GM23338 (cell line): ENCODE data around the gene SEC24A. TPM values are rescaled to one million over a fixed set of nuclear protein-coding genes. Genes with fewer than 3 reads are reported as not detected.

Experiments used
- ATAC-seq: fragments of 200-7000 bp; cut with Tn5 transposase; 3 replicates; pipeline ENCODE4 v1.9.1; 2020
- DNase-seq: peaks from one replicate; pipeline ENCODE4 v3.0.0-alpha.2; 2015; ENCODE audit warnings: low spot score
- H2AFZ ChIP-seq: fragments of 200-600 bp; sonication (generic); 2 replicates; pipeline ENCODE4 v1.8.0; 2016; ENCODE audit warnings: antibody characterized with exemption, mild to moderate bottlenecking, moderate library complexity
- H3F3A ChIP-seq: fragments of 200-600 bp; sonication (generic); replicated peaks from 2 replicates; pipeline ENCODE4 v1.8.0; 2017; ENCODE audit warnings: antibody characterized with exemption, mixed run types, low read depth
- H3K27ac ChIP-seq: fragments of 200-600 bp; sonication (generic); 2 replicates; pipeline ENCODE4 v1.6.1; 2016; ENCODE audit warnings: low read depth
- H3K27me3 ChIP-seq: fragments of 200-600 bp; sonication (generic); 2 replicates; pipeline ENCODE4 v1.8.0; 2016; ENCODE audit warnings: mild to moderate bottlenecking, mixed run types, moderate library complexity; ENCODE audit not compliant: insufficient read depth
- H3K36me3 ChIP-seq: fragments of 200-600 bp; sonication (generic); 2 replicates; pipeline ENCODE4 v1.8.0; 2016; ENCODE audit warnings: mild to moderate bottlenecking; ENCODE audit not compliant: insufficient read depth
- H3K4me1 ChIP-seq: fragments of 200-600 bp; sonication (generic); 2 replicates; pipeline ENCODE4 v1.8.0; 2016; ENCODE audit warnings: mild to moderate bottlenecking, moderate library complexity; ENCODE audit not compliant: insufficient read depth
- H3K4me2 ChIP-seq: fragments of 200-600 bp; sonication (generic); 2 replicates; pipeline ENCODE4 v1.7.1; 2017; ENCODE audit warnings: mixed run types
- H3K4me3 ChIP-seq: fragments of 200-600 bp; sonication (generic); 2 replicates; pipeline ENCODE4 v1.6.1; 2016; ENCODE audit warnings: mixed run types
- H3K79me2 ChIP-seq: fragments of 200-600 bp; sonication (generic); replicated peaks from 2 replicates; pipeline ENCODE4 v1.8.0; 2017; ENCODE audit warnings: mild to moderate bottlenecking; ENCODE audit not compliant: insufficient read depth
- H3K9me2 ChIP-seq: fragments of 200-600 bp; sonication (generic); 2 replicates; pipeline ENCODE4 v1.8.0; 2017; ENCODE audit not compliant: insufficient read depth
- H4K20me1 ChIP-seq: fragments of 200-600 bp; sonication (generic); replicated peaks from 2 replicates; pipeline ENCODE4 v1.8.0; 2017; ENCODE audit warnings: mild to moderate bottlenecking; ENCODE audit not compliant: insufficient read depth
- H3K27ac Mint-ChIP-seq: 2 replicates; pipeline ENCODE4 v1.8.0; 2020; ENCODE audit warnings: inconsistent platforms, mild to moderate bottlenecking, moderate library complexity, mixed read lengths
- H3K27me3 Mint-ChIP-seq: 3 replicates; pipeline ENCODE4 v1.8.0; 2022; ENCODE audit warnings: low read depth, mild to moderate bottlenecking, moderate library complexity, mixed read lengths, inconsistent platforms; ENCODE audit not compliant: insufficient read depth, poor library complexity
- H3K36me3 Mint-ChIP-seq: 3 replicates; pipeline ENCODE4 v1.8.0; 2021; ENCODE audit warnings: low read depth, mild to moderate bottlenecking, inconsistent platforms, moderate library complexity, mixed read lengths
- H3K4me1 Mint-ChIP-seq: 3 replicates; pipeline ENCODE4 v1.8.0; 2020; ENCODE audit warnings: mild to moderate bottlenecking, inconsistent platforms, mixed read lengths
- H3K4me3 Mint-ChIP-seq: 3 replicates; pipeline ENCODE4 v1.8.0; 2021; ENCODE audit warnings: moderate library complexity, mild to moderate bottlenecking, inconsistent platforms, mixed read lengths
- H3K9me3 Mint-ChIP-seq: 3 replicates; pipeline ENCODE4 v1.8.0; 2020; ENCODE audit warnings: moderate library complexity, mild to moderate bottlenecking, inconsistent platforms, mixed read lengths
- CREB1 ChIP-seq: fragments of 250-450 bp; sonication (Bioruptor Pico); IDR thresholded peaks from 2 replicates; pipeline ENCODE4 v1.5.0; 2020; ENCODE audit warnings: low read depth, mild to moderate bottlenecking, moderate library complexity
- CTCF ChIP-seq, 2 experiments: fragments of 200-600 bp in 1 of 2; sonication (generic) in 1 of 2; conservative IDR thresholded peaks; 2 replicates each; pipeline versions ENCODE4 v1.5.1 to v1.6.1; 2016 to 2017; ENCODE audit warnings: antibody characterized with exemption in 2 of 2, low read depth in 2 of 2, mild to moderate bottlenecking in 2 of 2, moderate library complexity in 1 of 2
- ETS1 ChIP-seq: IDR thresholded peaks from 2 replicates; pipeline ENCODE4 v1.6.1; 2016; ENCODE audit warnings: antibody characterized with exemption
- EZH2 ChIP-seq: fragments of 200-600 bp; sonication (generic); IDR thresholded peaks from one replicate; pipeline ENCODE4 v1.8.0; 2017; ENCODE audit warnings: antibody characterized with exemption, mild to moderate bottlenecking, low read depth; ENCODE audit not compliant: unreplicated experiment
- EZH2phosphoT487 ChIP-seq: fragments of 200-600 bp; sonication (generic); IDR thresholded peaks from one replicate; pipeline ENCODE4 v1.8.1; 2018; ENCODE audit warnings: antibody characterized with exemption; ENCODE audit not compliant: unreplicated experiment
- JUNB ChIP-seq: IDR thresholded peaks from one replicate; pipeline ENCODE4 v1.6.1; 2016; ENCODE audit warnings: antibody characterized with exemption; ENCODE audit not compliant: unreplicated experiment
- NANOG ChIP-seq: IDR thresholded peaks from 2 replicates; pipeline ENCODE4 v1.6.1; 2016; ENCODE audit warnings: antibody characterized with exemption, borderline replicate concordance
- POLR2AphosphoS5 ChIP-seq: IDR thresholded peaks from 2 replicates; pipeline ENCODE4 v1.6.1; 2016; ENCODE audit warnings: antibody characterized with exemption, low read depth
- STAT1 ChIP-seq: IDR thresholded peaks from one replicate; pipeline ENCODE4 v1.6.1; 2016; ENCODE audit warnings: antibody characterized with exemption; ENCODE audit not compliant: unreplicated experiment
- ZNF114 ChIP-seq: fragments of 250-450 bp; sonication (Bioruptor Pico); IDR thresholded peaks from 2 replicates; pipeline ENCODE4 v1.5.0; 2020; ENCODE audit warnings: mild to moderate bottlenecking, moderate library complexity
- ZNF331 ChIP-seq: fragments of 250-450 bp; sonication (Bioruptor Pico); IDR thresholded peaks from 2 replicates; pipeline ENCODE4 v1.5.0; 2020; ENCODE audit warnings: low read depth, mild to moderate bottlenecking, moderate library complexity
- ZNF462 ChIP-seq: fragments of 250-450 bp; sonication (Bioruptor Pico); IDR thresholded peaks from 2 replicates; pipeline ENCODE4 v1.5.0; 2020; ENCODE audit warnings: mild to moderate bottlenecking, moderate library complexity
- polyA plus RNA-seq: library from polyadenylated mRNA; unstranded; fragments of >200 nt; fragmentation: Nextera tagmentation; extraction: Ambion mirVana; gene quantifications from 2 replicates; pipeline ENCODE4 v1.2.1, GENCODE V29; 2016
- total RNA-seq: library from RNA; depleted of rRNA; stranded (reverse); fragments of >200 nt; shearing (Covaris generic); gene quantifications from 2 replicates; pipeline ENCODE4 v1.2.3, GENCODE V29; 2014
- TF ChIP-seq, protein P1 (sequence below): IDR thresholded peaks from one replicate; pipeline ENCODE4 v1.6.1; 2018; ENCODE audit warnings: antibody characterized with exemption; ENCODE audit not compliant: unreplicated experiment

SEC24A gene
- total and polyA plus RNA-seq, 2 experiments from 2014 or later: 8.1 to 36.5 TPM

DNA sequence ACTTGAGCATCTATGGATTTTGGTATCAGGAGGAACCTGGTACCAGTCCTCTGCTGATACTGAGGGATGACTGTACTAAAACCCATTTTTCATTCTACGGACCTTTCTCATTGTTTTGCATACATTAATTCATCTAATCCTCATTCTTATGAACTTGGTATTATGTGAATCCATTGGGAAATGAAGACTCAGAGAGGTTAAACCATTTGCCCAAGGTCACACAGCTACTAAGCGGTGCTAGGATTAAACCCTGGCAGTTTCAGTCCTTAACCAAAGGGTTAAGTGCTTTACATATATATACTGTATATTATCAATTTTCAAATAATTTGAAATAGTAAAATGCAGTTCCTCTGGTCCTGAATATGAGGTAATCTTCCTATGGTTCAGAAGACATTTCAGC lies 93.5 kb downstream of the SEC24A start:
- Mint-ChIP-seq H3K4me1 (peaks cover 12% of the 10 kb centered on the region; the same call in 2 of the 3 replicates), H3K9me3 (no peaks in the 10 kb centered on the region), H3K27ac (no peak overlapping the region), H3K36me3 (peaks cover 19% of the 10 kb centered on the region; the same call in 2 of the 3 replicates), H3K27me3 (peaks cover 2% of the 10 kb centered on the region), H3K4me3 (no peak overlapping the region)
- H3K4me3 ChIP-seq: no peak overlapping the region
- TF ChIP-seq, protein P1, sequence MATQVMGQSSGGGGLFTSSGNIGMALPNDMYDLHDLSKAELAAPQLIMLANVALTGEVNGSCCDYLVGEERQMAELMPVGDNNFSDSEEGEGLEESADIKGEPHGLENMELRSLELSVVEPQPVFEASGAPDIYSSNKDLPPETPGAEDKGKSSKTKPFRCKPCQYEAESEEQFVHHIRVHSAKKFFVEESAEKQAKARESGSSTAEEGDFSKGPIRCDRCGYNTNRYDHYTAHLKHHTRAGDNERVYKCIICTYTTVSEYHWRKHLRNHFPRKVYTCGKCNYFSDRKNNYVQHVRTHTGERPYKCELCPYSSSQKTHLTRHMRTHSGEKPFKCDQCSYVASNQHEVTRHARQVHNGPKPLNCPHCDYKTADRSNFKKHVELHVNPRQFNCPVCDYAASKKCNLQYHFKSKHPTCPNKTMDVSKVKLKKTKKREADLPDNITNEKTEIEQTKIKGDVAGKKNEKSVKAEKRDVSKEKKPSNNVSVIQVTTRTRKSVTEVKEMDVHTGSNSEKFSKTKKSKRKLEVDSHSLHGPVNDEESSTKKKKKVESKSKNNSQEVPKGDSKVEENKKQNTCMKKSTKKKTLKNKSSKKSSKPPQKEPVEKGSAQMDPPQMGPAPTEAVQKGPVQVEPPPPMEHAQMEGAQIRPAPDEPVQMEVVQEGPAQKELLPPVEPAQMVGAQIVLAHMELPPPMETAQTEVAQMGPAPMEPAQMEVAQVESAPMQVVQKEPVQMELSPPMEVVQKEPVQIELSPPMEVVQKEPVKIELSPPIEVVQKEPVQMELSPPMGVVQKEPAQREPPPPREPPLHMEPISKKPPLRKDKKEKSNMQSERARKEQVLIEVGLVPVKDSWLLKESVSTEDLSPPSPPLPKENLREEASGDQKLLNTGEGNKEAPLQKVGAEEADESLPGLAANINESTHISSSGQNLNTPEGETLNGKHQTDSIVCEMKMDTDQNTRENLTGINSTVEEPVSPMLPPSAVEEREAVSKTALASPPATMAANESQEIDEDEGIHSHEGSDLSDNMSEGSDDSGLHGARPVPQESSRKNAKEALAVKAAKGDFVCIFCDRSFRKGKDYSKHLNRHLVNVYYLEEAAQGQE: no peak
- TF ChIP-seq ZNF331 (CRISPR knock-in tag) (no peak), NANOG (no peak), STAT1 (no peak), ZNF114 (CRISPR knock-in tag) (no peak), CREB1 (no peak), EZH2 (no peak), CTCF (conservative IDR thresholded peaks at IDR 0.05; ENCODE audit: low read depth in 2 of 2) (no peak), ETS1 (no peak), EZH2phosphoT487 (no peak), ZNF462 (CRISPR knock-in tag) (no peak), JUNB (no peak), POLR2AphosphoS5 (no peak)
- no peak overlapping the region for H3K27ac ChIP-seq
- peaks cover 46% of the 10 kb centered on the region for H3K79me2 ChIP-seq
- H3K9me2 ChIP-seq: no peaks in the 10 kb centered on the region
- no peak overlapping the region for H3K4me2 ChIP-seq
- no peak for DNase-seq
- peaks cover 15% of the 10 kb centered on the region; the same call in 1 of the 2 replicates for H3K36me3 ChIP-seq
- no peaks in the 10 kb centered on the region for H3K27me3 ChIP-seq
- peaks cover 8% of the 10 kb centered on the region; the same call in 1 of the 2 replicates for H4K20me1 ChIP-seq
- no peak overlapping the region for H2AFZ ChIP-seq
- H3F3A ChIP-seq: no peaks in the 10 kb centered on the region
- H3K4me1 ChIP-seq: peaks cover 3% of the 10 kb centered on the region; the same call in 1 of the 2 replicates
- no peak for ATAC-seq
